PC-3 (cell line): ENCODE measurements around the gene PABPC1L. TPM values are rescaled to one million over a fixed set of nuclear protein-coding genes. Genes with fewer than 3 reads are reported as not detected.
A peak's percentile ranks its signal among the peaks of the same experiment; 100 is the strongest.

Source experiments
- ATAC-seq: fragments of 200-7000 bp; cut with Tn5 transposase; 2 replicates; pipeline ENCODE4 v1.9.1; 2020; ENCODE audit warnings: mild to moderate bottlenecking, moderate library complexity
- BruUV-seq: library from RNA; stranded (reverse); fragments of 400-500 nt; replicated peaks from 2 replicates; lab custom pipeline; 2021; lab: Mats Ljungman, UMichigan
- CTCF ChIA-PET: fragments of 300-600 bp; sonication (Branson Sonifier 250); formaldehyde crosslinking; loops from one replicate; lab custom pipeline; 2022; ENCODE audit warnings: antibody characterized with exemption; lab: Charles Lee
- POLR2A ChIA-PET: fragments of 300-600 bp; sonication (Branson Sonifier 250); formaldehyde crosslinking; loops from one replicate; lab custom pipeline; 2022; ENCODE audit warnings: antibody characterized with exemption; ENCODE audit not compliant: unreplicated experiment; lab: Charles Lee
- DNase-seq: peaks from one replicate; pipeline ENCODE4 v3.0.0-alpha.2; 2015
- H2AFZ ChIP-seq: fragments of 300-600 bp; sonication (generic); 2 replicates; pipeline ENCODE4 v1.6.0; 2016; ENCODE audit warnings: antibody characterized with exemption, low read length
- H3F3A ChIP-seq: fragments of 300-600 bp; sonication (generic); one replicate; pipeline ENCODE4 v1.6.0; 2017; ENCODE audit warnings: antibody characterized with exemption, low read length, control low read depth, mild to moderate bottlenecking; ENCODE audit not compliant: unreplicated experiment
- H3K27ac ChIP-seq: fragments of 300-600 bp; sonication (generic); 2 replicates; pipeline ENCODE4 v1.5.1; 2016; ENCODE audit warnings: mild to moderate bottlenecking, low read length
- H3K27me3 ChIP-seq: fragments of 300-600 bp; sonication (generic); 2 replicates; pipeline ENCODE4 v1.6.1; 2016; ENCODE audit warnings: low read length, mixed read lengths
- H3K36me3 ChIP-seq: fragments of 300-600 bp; sonication (generic); 2 replicates; pipeline ENCODE4 v1.6.1; 2016; ENCODE audit warnings: low read depth, mixed run types, low read length, mixed read lengths
- H3K4me1 ChIP-seq: fragments of 300-600 bp; sonication (generic); 2 replicates; pipeline ENCODE4 v1.5.1; 2016; ENCODE audit warnings: low read length; ENCODE audit not compliant: insufficient read depth
- H3K4me2 ChIP-seq: fragments of 300-600 bp; sonication (generic); 2 replicates; pipeline ENCODE4 v1.6.0; 2016; ENCODE audit warnings: low read length
- H3K4me3 ChIP-seq: fragments of 300-600 bp; sonication (generic); 2 replicates; pipeline ENCODE4 v1.5.1; 2016; ENCODE audit warnings: mild to moderate bottlenecking, low read length, mixed read lengths
- H3K79me2 ChIP-seq: fragments of 300-600 bp; sonication (generic); 2 replicates; pipeline ENCODE4 v1.6.1; 2017; ENCODE audit warnings: low read length, mixed read lengths
- H3K9ac ChIP-seq: fragments of 300-600 bp; sonication (generic); 2 replicates; pipeline ENCODE4 v1.6.0; 2016; ENCODE audit warnings: mild to moderate bottlenecking, low read length
- H3K9me2 ChIP-seq: fragments of 300-600 bp; sonication (generic); replicated peaks from 2 replicates; pipeline ENCODE4 v1.6.1; 2016; ENCODE audit warnings: mixed run types, low read length, mixed read lengths
- H3K9me3 ChIP-seq: fragments of 300-600 bp; sonication (generic); 2 replicates; pipeline ENCODE4 v1.6.1; 2016; ENCODE audit warnings: low read length, mixed read lengths
- H4K20me1 ChIP-seq: fragments of 300-600 bp; sonication (generic); 2 replicates; pipeline ENCODE4 v1.6.1; 2016; ENCODE audit warnings: low read length, mixed read lengths
- EZH2 ChIP-seq: fragments of 300-600 bp; sonication (generic); IDR thresholded peaks from one replicate; pipeline ENCODE4 v1.6.1; 2017; ENCODE audit warnings: antibody characterized with exemption, mild to moderate bottlenecking, low read length; ENCODE audit not compliant: unreplicated experiment
- EZH2phosphoT487 ChIP-seq: fragments of 300-600 bp; sonication (generic); IDR thresholded peaks from 2 replicates; pipeline ENCODE4 v1.6.1; 2018; ENCODE audit warnings: mild to moderate bottlenecking, antibody characterized with exemption, low read length, borderline replicate concordance
- intact Hi-C: fragments of 100-400 bp; cut with micrococcal nuclease; formaldehyde crosslinking; loops from 2 replicates; pipeline ENCODE4 v1.9.0; 2023
- total RNA-seq: library from RNA; depleted of rRNA; stranded (reverse); fragments of >200 nt; gene quantifications from 2 replicates; pipeline ENCODE4 v1.2.3, GENCODE V29; 2014
- TF ChIP-seq, protein P1 (sequence below): fragments of 300-600 bp; sonication (generic); conservative IDR thresholded peaks from 2 replicates; pipeline ENCODE4 v1.5.1; 2017; ENCODE audit warnings: antibody characterized with exemption, low read depth, mild to moderate bottlenecking, low read length

The PABPC1L gene
- total RNA-seq, 1 experiment from 2014 or later, result 32.0 TPM

DNA sequence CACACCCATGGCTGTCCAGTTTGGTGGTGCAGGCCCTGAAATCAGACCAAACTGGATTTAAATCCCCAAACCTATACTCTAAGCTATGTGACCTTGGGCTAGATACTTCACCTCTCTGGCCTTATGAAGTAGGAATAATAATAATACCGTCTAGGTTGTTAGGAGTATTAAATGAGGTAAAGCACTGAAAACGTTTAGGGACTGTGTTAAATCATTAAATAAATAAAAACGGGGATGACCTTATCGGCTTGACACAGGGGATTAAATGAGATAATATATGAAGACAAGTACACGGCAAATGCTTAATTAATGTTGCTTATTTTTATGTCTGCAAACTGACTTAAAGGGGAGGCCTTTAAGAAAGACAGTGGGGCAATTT lies 55.8 kb downstream of the PABPC1L start:
- intact Hi-C loops, result no loop called here

DNA sequence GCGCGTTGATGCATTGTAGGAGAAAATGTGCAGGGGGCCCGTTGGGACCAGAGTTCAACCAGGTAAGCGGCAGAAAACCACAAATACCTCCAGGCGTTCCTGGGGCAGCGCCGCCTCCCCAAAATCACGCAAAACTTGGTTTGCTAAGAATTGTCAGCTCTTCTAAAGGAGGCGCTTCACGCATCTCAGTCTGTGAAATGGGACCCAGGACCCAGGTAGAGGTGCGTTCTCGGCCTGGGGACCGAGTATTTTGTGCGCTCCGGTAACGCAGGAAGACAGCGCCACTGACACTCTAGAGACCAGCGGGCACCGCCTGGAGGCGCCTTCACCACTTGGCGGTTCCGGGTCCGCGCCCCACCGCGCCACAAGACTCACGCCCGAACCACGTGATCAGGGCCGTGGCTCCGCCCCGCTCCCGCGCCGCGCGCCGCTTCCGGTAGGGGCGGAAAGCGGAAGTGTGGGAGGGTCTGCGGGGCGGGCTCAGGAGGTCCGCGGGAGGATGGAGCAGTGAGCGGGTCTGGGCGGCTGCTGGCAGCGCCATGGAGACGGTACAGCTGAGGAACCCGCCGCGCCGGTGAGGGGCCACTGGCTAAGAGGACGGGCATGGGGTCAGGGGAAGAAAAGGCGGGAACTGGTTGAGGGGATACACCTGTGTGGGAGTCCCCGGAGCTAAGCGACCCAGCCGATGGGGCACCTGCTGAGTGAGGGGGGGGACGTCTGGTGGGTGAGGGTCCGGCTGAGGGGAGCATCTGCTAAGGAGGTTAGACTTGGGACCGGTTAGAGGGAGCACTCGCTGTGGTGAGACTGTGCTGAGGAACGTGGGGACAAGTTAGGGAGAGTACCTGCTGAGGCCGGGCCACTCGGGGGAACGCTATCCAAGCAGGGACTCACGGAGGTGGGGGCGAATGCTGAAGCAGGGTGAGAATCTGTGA lies 56.4 kb downstream of the PABPC1L start, which contains the start of gene STK4:
TSS of gene STK4 (plus strand) at position 483 of the 932 bp plus-strand sequence. CDS start at position 540, 57 bp downstream.
- Histone ChIP-seq H3K27me3 (no peaks in the 10 kb centered on the region), H3F3A (no peaks in the 10 kb centered on the region), H3K9me2 (no peaks in the 10 kb centered on the region), H3K4me1 (peaks cover 42% of the 10 kb centered on the region), H3K9ac (peak within 1 kb of the TSS; percentile 82), H3K27ac (peak within 1 kb of the TSS; percentile 49), H3K4me2 (peak within 1 kb of the TSS; percentile 96), H3K9me3 (no peaks in the 10 kb centered on the region), H3K79me2 (peaks cover 50% of the 10 kb centered on the region), H4K20me1 (0 out of 2 replicates have a peak, but pooled peaks cover 4% of the 10 kb centered on the region), H2AFZ (peak within 1 kb of the TSS; percentile 97), H3K36me3 (no peaks in the 10 kb centered on the region), H3K4me3 (peak within 1 kb of the TSS; percentile 96)
- BruUV-seq, result no TSS peak
- ChIA-PET POLR2A (no interaction called here), CTCF (no interaction called here)
- DNase-seq (peak; percentile 98), ATAC-seq (peak; percentile 85)
- TF ChIP-seq, protein P1, sequence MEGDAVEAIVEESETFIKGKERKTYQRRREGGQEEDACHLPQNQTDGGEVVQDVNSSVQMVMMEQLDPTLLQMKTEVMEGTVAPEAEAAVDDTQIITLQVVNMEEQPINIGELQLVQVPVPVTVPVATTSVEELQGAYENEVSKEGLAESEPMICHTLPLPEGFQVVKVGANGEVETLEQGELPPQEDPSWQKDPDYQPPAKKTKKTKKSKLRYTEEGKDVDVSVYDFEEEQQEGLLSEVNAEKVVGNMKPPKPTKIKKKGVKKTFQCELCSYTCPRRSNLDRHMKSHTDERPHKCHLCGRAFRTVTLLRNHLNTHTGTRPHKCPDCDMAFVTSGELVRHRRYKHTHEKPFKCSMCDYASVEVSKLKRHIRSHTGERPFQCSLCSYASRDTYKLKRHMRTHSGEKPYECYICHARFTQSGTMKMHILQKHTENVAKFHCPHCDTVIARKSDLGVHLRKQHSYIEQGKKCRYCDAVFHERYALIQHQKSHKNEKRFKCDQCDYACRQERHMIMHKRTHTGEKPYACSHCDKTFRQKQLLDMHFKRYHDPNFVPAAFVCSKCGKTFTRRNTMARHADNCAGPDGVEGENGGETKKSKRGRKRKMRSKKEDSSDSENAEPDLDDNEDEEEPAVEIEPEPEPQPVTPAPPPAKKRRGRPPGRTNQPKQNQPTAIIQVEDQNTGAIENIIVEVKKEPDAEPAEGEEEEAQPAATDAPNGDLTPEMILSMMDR, result peak; percentile 70
- TF ChIP-seq EZH2, result no peak
- intact Hi-C loops, result no loop called here

More for the DNA sequence above, 55.8 kb downstream of the PABPC1L start:
- TSS peak; percentile 93 for BruUV-seq
- Histone ChIP-seq H3K9ac (peak overlapping the region; percentile 82), H3K4me3 (peak overlapping the region; percentile 96), H3K27ac (peak overlapping the region; percentile 49), H3K79me2 (peaks cover 43% of the 10 kb centered on the region), H3F3A (no peaks in the 10 kb centered on the region), H3K9me2 (no peaks in the 10 kb centered on the region), H3K4me2 (peak overlapping the region; percentile 96), H4K20me1 (0 out of 2 replicates have a peak, but pooled peaks cover 4% of the 10 kb centered on the region), H3K36me3 (no peaks in the 10 kb centered on the region), H3K4me1 (peaks cover 49% of the 10 kb centered on the region), H2AFZ (peak overlapping the region; percentile 97), H3K9me3 (no peaks in the 10 kb centered on the region), H3K27me3 (no peaks in the 10 kb centered on the region)
- no peak for ATAC-seq
- TF ChIP-seq EZH2 (no peak), EZH2phosphoT487 (no peak)
- TF ChIP-seq, protein P1, result no peak
- ChIA-PET POLR2A (no interaction called here), CTCF (no interaction called here)
- no peak for DNase-seq
